ENCODE data around the gene KRTAP22-1. TPM values are rescaled to one million over a fixed set of nuclear protein-coding genes. Genes with fewer than 3 reads are reported as not detected.

KRTAP22-1 gene
- total RNA-seq, 1 experiment from 2014 or later = not detected

- no peaks in the 10 kb centered on the region for H3K4me1 ChIP-seq (ENCODE audit: control insufficient read depth, insufficient read depth, low read length)
- H3K27me3 ChIP-seq (ENCODE audit: control insufficient read depth, insufficient read depth, low read length) = no peaks in the 10 kb centered on the region
- ChIA-PET CTCF (no interaction called here), POLR2A (no interaction called here)
- H3K27ac ChIP-seq (ENCODE audit: low read length) = no peak within 1 kb of the TSS
- in situ Hi-C loops (cut with HindIII; ENCODE audit: low pct_unique_long_range_greater_than_20kb, low sequenced_read_pairs) (no loop called here), intact Hi-C loops (cut with micrococcal nuclease; ENCODE audit: unreplicated experiment) (no loop called here)
- H3K9me3 ChIP-seq (ENCODE audit: control insufficient read depth, insufficient read depth, low read depth, low read length) = no peaks in the 10 kb centered on the region
- BruUV-seq (replicated peaks) = no TSS peak
- ATAC-seq (no peak), DNase-seq (ENCODE audit: low read depth, low spot score) (no peak)
- H3K36me3 ChIP-seq (ENCODE audit: control insufficient read depth, insufficient read depth, low read length) = no peaks in the 10 kb centered on the region
- TF ChIP-seq REST (IDR thresholded peaks at IDR 0.05; ENCODE audit: insufficient read depth in 1 of 2, low read depth in 2 of 2, low read length in 1 of 2) (no peak), TCF7L2 (IDR thresholded peaks at IDR 0.05; ENCODE audit: low read depth, low read length) (no peak), POLR2AphosphoS5 (IDR thresholded peaks at IDR 0.05; ENCODE audit: low read depth, low read length) (no peak), SIN3A (IDR thresholded peaks at IDR 0.05; ENCODE audit: borderline replicate concordance, insufficient read depth, low read depth, low read length) (no peak), CTCF (IDR thresholded peaks at IDR 0.05) (no peak)
- H3K4me3 ChIP-seq (ENCODE audit: low read depth in 2 of 2, low read length in 2 of 2) = no peak within 1 kb of the TSS
These were observed 19.6 kb downstream of the KRTAP22-1 start, which contains the start of gene KRTAP20-4 for GRCh38 chr21:30620522-30620921. Gene KRTAP20-4 (plus strand): TSS chr21:30620627.

- in situ Hi-C loops (cut with HindIII; ENCODE audit: low pct_unique_long_range_greater_than_20kb, low sequenced_read_pairs) (no loop called here), intact Hi-C loops (cut with micrococcal nuclease; ENCODE audit: unreplicated experiment) (no loop called here)
- BruUV-seq (replicated peaks) = no TSS peak
- ChIA-PET POLR2A (no interaction called here), CTCF (no interaction called here)
- no peak for DNase-seq (ENCODE audit: low read depth, low spot score)
- no peaks in the 10 kb centered on the region for H3K36me3 ChIP-seq (ENCODE audit: control insufficient read depth, insufficient read depth, low read length)
- H3K4me3 ChIP-seq (ENCODE audit: low read depth in 2 of 2, low read length in 2 of 2) = no peak overlapping the region
- TF ChIP-seq POLR2AphosphoS5 (IDR thresholded peaks at IDR 0.05; ENCODE audit: low read depth, low read length) = no peak
- TF ChIP-seq CTCF (IDR thresholded peaks at IDR 0.05) = no peak
- no peak for TF ChIP-seq SIN3A (IDR thresholded peaks at IDR 0.05; ENCODE audit: borderline replicate concordance, insufficient read depth, low read depth, low read length)
- no peak for TF ChIP-seq TCF7L2 (IDR thresholded peaks at IDR 0.05; ENCODE audit: low read depth, low read length)
- TF ChIP-seq REST (IDR thresholded peaks at IDR 0.05; ENCODE audit: insufficient read depth in 1 of 2, low read depth in 2 of 2, low read length in 1 of 2) = no peak
- no peak overlapping the region for H3K27ac ChIP-seq (ENCODE audit: low read length)
- H3K4me1 ChIP-seq (ENCODE audit: control insufficient read depth, insufficient read depth, low read length) = no peaks in the 10 kb centered on the region
- no peak for ATAC-seq
- H3K9me3 ChIP-seq (ENCODE audit: control insufficient read depth, insufficient read depth, low read depth, low read length) = no peaks in the 10 kb centered on the region
- no peaks in the 10 kb centered on the region for H3K27me3 ChIP-seq (ENCODE audit: control insufficient read depth, insufficient read depth, low read length)
These were observed 22.5 kb downstream of the KRTAP22-1 start for GRCh38 chr21:30623362-30623761.

All from Panc1 (cell line).